GM12864 (cell line): ENCODE results near the gene PLCL2.
A peak's percentile ranks its signal among the peaks of the same experiment; 100 is the strongest.

ENCODE experiments used
- DNase-seq: peaks from one replicate; pipeline ENCODE4 v3.0.0-alpha.2; 2011; ENCODE audit warnings: low read depth
- H3K4me3 ChIP-seq: 2 replicates; pipeline ENCODE4 v1.5.1; 2011; ENCODE audit warnings: mild to moderate bottlenecking, low read depth, low read length, control low read depth
- TF ChIP-seq, protein P1 (sequence below): IDR thresholded peaks from 2 replicates; pipeline ENCODE4 v1.5.1; 2011; ENCODE audit warnings: low read depth, mild to moderate bottlenecking, moderate library complexity, low read length, control low read depth, inconsistent platforms; ENCODE audit errors: missing control alignments

Gene PLCL2

DNA sequence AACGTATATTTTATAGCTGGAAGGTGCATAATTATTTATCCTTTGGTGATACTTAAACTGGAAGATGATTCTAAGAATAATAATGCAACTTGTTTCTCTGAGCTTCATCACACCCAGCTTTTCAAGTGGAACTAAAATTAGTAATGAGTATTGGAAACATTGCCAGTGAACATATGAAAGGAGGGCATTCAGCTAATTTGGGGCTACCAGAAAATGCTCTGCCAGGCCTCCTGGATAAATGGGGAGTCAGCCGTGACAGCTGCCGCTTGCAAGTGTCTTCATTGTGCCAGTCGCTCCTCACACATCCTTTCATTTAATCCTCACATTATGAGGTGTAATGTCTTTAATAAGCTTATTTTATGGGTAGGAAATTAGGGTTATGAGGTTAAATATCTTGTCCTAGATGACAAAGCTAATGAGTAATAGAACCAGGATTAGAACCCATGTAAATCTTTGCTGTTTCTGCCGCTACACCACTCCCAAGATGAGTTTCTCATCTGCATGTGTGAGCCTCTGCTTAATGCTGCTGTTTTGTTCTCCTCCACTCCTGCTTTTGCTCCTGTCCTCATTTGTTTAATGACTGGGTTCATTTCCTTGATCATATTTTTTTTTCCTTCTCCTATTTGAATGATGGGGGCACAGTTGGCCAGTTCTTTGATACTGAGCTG is 155.7 kb downstream of the PLCL2 start:
- TF ChIP-seq, protein P1, sequence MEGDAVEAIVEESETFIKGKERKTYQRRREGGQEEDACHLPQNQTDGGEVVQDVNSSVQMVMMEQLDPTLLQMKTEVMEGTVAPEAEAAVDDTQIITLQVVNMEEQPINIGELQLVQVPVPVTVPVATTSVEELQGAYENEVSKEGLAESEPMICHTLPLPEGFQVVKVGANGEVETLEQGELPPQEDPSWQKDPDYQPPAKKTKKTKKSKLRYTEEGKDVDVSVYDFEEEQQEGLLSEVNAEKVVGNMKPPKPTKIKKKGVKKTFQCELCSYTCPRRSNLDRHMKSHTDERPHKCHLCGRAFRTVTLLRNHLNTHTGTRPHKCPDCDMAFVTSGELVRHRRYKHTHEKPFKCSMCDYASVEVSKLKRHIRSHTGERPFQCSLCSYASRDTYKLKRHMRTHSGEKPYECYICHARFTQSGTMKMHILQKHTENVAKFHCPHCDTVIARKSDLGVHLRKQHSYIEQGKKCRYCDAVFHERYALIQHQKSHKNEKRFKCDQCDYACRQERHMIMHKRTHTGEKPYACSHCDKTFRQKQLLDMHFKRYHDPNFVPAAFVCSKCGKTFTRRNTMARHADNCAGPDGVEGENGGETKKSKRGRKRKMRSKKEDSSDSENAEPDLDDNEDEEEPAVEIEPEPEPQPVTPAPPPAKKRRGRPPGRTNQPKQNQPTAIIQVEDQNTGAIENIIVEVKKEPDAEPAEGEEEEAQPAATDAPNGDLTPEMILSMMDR, result no peak
- DNase-seq, result no peak
- H3K4me3 ChIP-seq, result no peak overlapping the region

DNA sequence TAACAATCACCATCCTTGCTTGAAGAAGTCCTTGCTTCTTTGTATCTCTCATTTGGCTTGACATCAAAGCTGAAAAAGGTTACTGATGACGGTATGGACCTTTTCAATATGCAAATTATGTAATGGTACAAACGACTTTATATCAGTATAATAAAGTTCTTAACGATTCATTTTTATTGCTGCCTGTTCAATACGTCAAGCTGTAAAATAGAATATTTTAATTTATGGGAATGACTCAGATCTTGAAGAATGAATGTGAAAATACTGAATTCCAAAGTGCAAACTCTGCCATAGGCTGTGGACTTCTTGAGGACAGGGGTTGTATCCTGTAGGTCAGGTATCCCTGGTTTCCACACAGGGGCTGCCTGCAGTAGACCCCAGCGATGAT is 156.2 kb downstream of the PLCL2 start:
- TF ChIP-seq, protein P1, result no peak
- DNase-seq, result no peak
- no peak overlapping the region for H3K4me3 ChIP-seq

DNA sequence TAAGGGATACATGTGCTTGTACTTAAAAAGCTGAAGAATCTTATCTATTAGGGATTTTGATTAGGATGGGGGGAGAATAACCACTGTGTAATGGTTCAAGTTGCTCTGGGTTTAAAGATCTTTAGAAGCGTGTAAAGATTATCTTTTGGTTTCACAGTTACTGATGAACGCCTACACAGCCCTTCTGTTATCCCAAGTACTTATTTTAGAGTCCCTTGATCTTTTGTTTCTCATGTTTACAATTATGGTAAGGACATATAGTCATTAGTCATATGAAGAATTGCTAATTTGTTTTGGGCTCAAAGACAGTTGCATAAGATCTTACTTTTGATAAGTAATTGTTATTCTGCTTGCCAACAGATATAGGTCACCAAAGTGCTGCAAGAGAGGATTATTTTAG is 160.1 kb downstream of the PLCL2 start:
- TF ChIP-seq, protein P1, result no peak
- DNase-seq, result peak; percentile 42
- H3K4me3 ChIP-seq, result no peak overlapping the region

DNA sequence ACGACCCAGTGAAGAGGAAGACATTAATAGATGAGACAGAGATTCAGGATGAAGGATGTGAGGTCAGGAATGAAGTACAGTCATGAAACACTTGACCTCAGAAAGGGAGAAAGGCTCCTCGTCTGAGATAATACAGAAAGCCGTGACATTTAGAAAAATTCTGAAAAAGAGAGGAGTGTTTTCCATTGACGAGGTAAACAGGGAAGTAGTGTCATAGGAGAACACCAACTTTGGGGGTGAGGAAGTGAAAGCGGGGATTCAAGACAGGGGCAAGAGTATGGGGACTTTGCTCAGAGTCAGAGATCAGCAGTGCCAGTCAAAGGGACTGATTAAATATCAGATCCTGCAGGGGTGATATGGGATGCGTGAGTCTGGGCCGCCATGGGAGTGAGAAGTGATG is 160.9 kb downstream of the PLCL2 start:
- no peak overlapping the region for H3K4me3 ChIP-seq
- TF ChIP-seq, protein P1, result no peak
- DNase-seq, result no peak

DNA sequence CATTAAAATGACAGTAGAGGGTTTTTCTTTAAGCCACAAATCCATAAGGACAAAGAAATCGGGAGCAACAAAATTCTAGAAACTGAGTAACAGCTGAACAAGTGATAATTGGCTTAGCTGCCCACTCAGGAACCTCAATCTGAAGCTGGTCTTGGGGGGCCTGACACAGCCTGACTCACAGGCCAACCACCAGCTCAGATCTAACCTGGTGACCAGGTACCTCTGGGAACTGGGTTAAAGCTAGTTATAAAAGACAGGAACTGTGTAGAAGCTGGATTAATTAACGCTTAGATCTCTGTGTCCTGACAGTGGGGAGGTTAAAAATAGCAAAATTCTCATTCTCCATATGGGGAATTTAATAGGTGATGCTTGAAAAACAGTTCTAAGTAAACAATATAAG is 161.9 kb downstream of the PLCL2 start:
- H3K4me3 ChIP-seq, result no peak overlapping the region
- no peak for DNase-seq
- TF ChIP-seq, protein P1, result no peak

DNA sequence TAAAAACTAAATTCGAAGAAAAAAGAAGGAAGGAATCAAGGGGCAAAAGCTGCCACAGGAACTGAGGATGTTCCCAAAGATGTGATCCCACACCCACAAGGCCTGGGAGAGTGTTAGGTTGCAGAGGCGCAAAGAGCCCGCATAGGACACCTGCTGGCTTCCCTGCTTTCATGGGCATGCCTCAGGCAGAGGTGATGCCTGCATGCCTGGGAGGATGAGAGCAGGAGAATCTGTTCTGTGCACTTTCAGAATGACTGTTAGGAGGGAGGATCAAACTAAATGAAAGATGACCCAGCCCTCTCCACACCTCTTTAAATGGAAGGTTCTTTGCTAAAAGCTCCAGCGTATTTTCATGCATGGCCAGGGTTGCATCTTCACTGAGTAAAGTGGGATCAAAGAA is 162.4 kb downstream of the PLCL2 start:
- no peak for DNase-seq
- no peak overlapping the region for H3K4me3 ChIP-seq
- TF ChIP-seq, protein P1, result no peak

DNA sequence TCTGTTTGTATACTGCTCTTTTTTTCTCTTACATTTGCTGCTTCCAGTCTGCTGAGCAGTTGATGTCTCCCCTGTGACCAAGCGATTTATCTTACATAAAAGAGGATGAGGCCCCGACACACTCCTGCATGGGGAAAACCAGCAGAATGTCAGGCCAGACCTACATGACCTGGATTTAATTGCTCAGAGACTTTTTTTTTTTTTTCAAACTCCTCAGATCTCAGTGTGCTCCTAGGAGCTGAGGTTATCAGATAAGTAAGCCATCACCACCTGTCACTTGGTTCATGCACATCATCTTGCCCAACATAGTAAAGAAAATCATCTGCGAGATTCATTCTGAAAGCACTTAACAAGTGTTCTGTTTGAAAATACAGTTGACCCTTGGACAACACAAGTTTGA is 163.1 kb downstream of the PLCL2 start:
- TF ChIP-seq, protein P1, result no peak
- no peak overlapping the region for H3K4me3 ChIP-seq
- no peak for DNase-seq
